Astrocyte (in vitro differentiated cells and primary cell): ENCODE measurements around the gene WIPI1. TPM values are rescaled to one million over a fixed set of nuclear protein-coding genes. Genes with fewer than 3 reads are reported as not detected.

ENCODE experiments used
- DNase-seq: peaks from one replicate; pipeline ENCODE4 v3.0.0-alpha.2; 2010; ENCODE audit warnings: low read depth
- FAIRE-seq: peaks from 2 replicates; lab custom pipeline; 2011; peaks lifted over from hg19 to GRCh38; lab: Jason Lieb, UNC
- H2AFZ ChIP-seq: 2 replicates; pipeline ENCODE4 v1.6.0; 2012; ENCODE audit warnings: low read depth, low read length, inconsistent platforms
- H3K27ac ChIP-seq: 2 replicates; pipeline ENCODE4 v1.5.1; 2011; ENCODE audit warnings: low read depth, low read length, inconsistent platforms
- H3K27me3 ChIP-seq: 2 replicates; pipeline ENCODE4 v1.6.0; 2011; ENCODE audit warnings: low read length, inconsistent platforms; ENCODE audit not compliant: insufficient read depth
- H3K36me3 ChIP-seq: 2 replicates; pipeline ENCODE4 v1.5.1; 2011; ENCODE audit warnings: low read length, inconsistent platforms; ENCODE audit not compliant: insufficient read depth
- H3K4me1 ChIP-seq: 2 replicates; pipeline ENCODE4 v1.5.1; 2011; ENCODE audit warnings: low read length, inconsistent platforms; ENCODE audit not compliant: insufficient read depth
- H3K4me2 ChIP-seq: 2 replicates; pipeline ENCODE4 v1.6.0; 2012; ENCODE audit warnings: low read length, inconsistent platforms
- H3K4me3 ChIP-seq: 2 replicates; pipeline ENCODE4 v1.5.1; 2011; ENCODE audit warnings: low read depth, mild to moderate bottlenecking, low read length, inconsistent platforms; ENCODE audit not compliant: insufficient read depth
- H3K79me2 ChIP-seq: 2 replicates; pipeline ENCODE4 v1.6.0; 2012; ENCODE audit warnings: mild to moderate bottlenecking, low read length, inconsistent platforms; ENCODE audit not compliant: insufficient read depth
- H3K9ac ChIP-seq: 2 replicates; pipeline ENCODE4 v1.6.0; 2012; ENCODE audit warnings: mild to moderate bottlenecking, low read length, inconsistent platforms
- H3K9me3 ChIP-seq: 2 replicates; pipeline ENCODE4 v1.5.1; 2012; ENCODE audit warnings: low read depth, mild to moderate bottlenecking, low read length, inconsistent platforms; ENCODE audit not compliant: insufficient read depth
- H4K20me1 ChIP-seq: 2 replicates; pipeline ENCODE4 v1.6.0; 2012; ENCODE audit warnings: low read length, inconsistent platforms; ENCODE audit not compliant: insufficient read depth
- H3K27ac Mint-ChIP-seq: one replicate; pipeline ENCODE4 v1.8.0; 2021; ENCODE audit warnings: mild to moderate bottlenecking, mixed read lengths; ENCODE audit not compliant: unreplicated experiment
- H3K27me3 Mint-ChIP-seq: one replicate; pipeline ENCODE4 v1.8.0; 2021; ENCODE audit warnings: low read depth, mixed read lengths; ENCODE audit not compliant: unreplicated experiment
- H3K36me3 Mint-ChIP-seq: one replicate; pipeline ENCODE4 v1.8.0; 2021; ENCODE audit warnings: low read depth, mixed read lengths; ENCODE audit not compliant: unreplicated experiment
- H3K4me1 Mint-ChIP-seq: one replicate; pipeline ENCODE4 v1.8.0; 2021; ENCODE audit warnings: low read depth, mixed read lengths; ENCODE audit not compliant: unreplicated experiment
- H3K4me3 Mint-ChIP-seq: one replicate; pipeline ENCODE4 v1.8.0; 2021; ENCODE audit warnings: mild to moderate bottlenecking, moderate library complexity, mixed read lengths; ENCODE audit not compliant: unreplicated experiment
- H3K9me3 Mint-ChIP-seq: one replicate; pipeline ENCODE4 v1.8.0; 2021; ENCODE audit warnings: mild to moderate bottlenecking, mixed read lengths; ENCODE audit not compliant: unreplicated experiment
- EZH2 ChIP-seq: IDR thresholded peaks from 2 replicates; pipeline ENCODE4 v1.6.1; 2012; ENCODE audit warnings: mild to moderate bottlenecking, low read length, inconsistent platforms; ENCODE audit not compliant: insufficient read depth
- total RNA-seq: library from RNA; stranded (reverse); gene quantifications from 2 replicates; pipeline ENCODE4 v1.2.1, GENCODE V29; 2021
- TF ChIP-seq, protein P1 (sequence below): IDR thresholded peaks from 2 replicates; pipeline ENCODE4 v1.5.1; 2011; ENCODE audit warnings: low read depth, mild to moderate bottlenecking, inconsistent platforms, low read length, moderate library complexity; ENCODE audit not compliant: insufficient read depth

The WIPI1 gene
- total RNA-seq, 1 donor from 2014 or later = 83.5 TPM

DNA sequence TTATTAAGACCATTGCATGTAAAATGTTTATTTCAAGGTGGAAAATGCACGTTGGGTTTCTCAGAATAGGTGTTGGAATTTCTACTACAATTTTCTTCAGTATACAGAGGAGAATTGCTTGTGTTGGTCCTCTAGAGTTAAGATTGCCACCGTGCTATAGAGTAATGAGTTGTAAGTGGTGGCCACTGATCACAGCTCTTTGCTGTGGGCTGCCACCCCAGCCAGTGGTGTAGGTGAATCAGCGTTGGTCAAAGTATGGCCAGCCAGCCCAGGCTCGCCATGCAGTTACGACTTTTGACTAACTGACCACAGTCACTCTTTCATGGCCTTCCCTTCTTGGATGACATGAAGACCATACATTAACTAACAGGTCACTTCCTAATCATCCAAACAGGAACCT, 42.3 kb upstream of the WIPI1 start:
- no peaks in the 10 kb centered on the region for H3K79me2 ChIP-seq
- no peak for FAIRE-seq
- H4K20me1 ChIP-seq = no peaks in the 10 kb centered on the region
- no peak overlapping the region for H3K4me2 ChIP-seq
- DNase-seq = no peak
- H3K36me3 ChIP-seq = no peaks in the 10 kb centered on the region
- no peak overlapping the region for H2AFZ ChIP-seq
- H3K27me3 ChIP-seq = peaks cover 13% of the 10 kb centered on the region
- H3K27ac Mint-ChIP-seq = no peak overlapping the region
- no peak overlapping the region for H3K9ac ChIP-seq
- H3K4me1 ChIP-seq = no peaks in the 10 kb centered on the region
- no peaks in the 10 kb centered on the region for H3K9me3 ChIP-seq
- TF ChIP-seq EZH2 = no peak
- TF ChIP-seq, protein P1, sequence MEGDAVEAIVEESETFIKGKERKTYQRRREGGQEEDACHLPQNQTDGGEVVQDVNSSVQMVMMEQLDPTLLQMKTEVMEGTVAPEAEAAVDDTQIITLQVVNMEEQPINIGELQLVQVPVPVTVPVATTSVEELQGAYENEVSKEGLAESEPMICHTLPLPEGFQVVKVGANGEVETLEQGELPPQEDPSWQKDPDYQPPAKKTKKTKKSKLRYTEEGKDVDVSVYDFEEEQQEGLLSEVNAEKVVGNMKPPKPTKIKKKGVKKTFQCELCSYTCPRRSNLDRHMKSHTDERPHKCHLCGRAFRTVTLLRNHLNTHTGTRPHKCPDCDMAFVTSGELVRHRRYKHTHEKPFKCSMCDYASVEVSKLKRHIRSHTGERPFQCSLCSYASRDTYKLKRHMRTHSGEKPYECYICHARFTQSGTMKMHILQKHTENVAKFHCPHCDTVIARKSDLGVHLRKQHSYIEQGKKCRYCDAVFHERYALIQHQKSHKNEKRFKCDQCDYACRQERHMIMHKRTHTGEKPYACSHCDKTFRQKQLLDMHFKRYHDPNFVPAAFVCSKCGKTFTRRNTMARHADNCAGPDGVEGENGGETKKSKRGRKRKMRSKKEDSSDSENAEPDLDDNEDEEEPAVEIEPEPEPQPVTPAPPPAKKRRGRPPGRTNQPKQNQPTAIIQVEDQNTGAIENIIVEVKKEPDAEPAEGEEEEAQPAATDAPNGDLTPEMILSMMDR = no peak
- H3K9me3 Mint-ChIP-seq = peaks cover 4% of the 10 kb centered on the region
- H3K4me3 Mint-ChIP-seq = no peak overlapping the region
- no peaks in the 10 kb centered on the region for H3K4me1 Mint-ChIP-seq
- peaks cover 21% of the 10 kb centered on the region for H3K27me3 Mint-ChIP-seq
- H3K36me3 Mint-ChIP-seq = no peaks in the 10 kb centered on the region
- H3K4me3 ChIP-seq = no peak overlapping the region
- H3K27ac ChIP-seq = no peak overlapping the region

DNA sequence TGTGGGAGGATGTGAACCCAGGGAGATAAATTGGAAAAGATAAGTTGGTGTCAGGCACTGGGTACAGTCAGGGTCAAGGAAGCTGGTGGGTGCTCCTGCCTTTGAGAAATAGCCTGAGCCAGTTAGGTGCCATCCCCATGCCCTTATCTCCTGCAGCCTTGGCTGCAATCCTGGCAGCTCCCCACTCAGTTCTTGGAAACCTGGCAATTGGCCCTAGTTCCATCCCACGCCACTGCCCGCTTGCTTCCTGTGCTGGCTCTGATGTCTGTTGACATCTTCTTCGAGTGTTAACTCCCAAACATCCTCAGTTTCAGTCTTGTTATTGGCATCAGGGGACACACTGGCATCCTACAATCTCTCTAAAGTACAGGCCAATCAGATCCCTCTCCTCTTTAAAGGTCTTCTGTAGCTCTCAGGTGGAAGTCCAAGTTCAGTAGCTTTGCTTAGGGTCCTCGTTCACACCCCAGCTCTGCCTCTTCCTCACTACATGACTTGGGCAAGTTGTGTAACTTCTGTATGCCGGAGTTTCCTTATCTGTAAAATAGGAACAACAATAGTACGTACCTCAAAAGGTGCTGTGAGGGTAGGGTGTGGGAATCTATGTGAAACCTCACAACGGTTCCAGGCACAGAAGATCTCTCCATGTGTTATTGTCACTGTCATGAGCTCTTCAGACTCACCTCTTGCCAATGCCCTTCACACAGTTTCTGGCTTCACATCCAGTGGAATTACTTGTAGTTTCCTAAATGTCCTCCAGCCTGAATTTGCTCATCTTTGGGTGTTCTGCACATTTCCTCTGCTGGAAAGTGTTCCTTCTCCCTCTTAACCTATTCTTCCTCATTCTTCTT, 41.4 kb upstream of the WIPI1 start:
- TF ChIP-seq, protein P1 = no peak
- TF ChIP-seq EZH2 = no peak
- Histone ChIP-seq H3K4me2 (no peak overlapping the region), H3K4me3 (no peak overlapping the region), H3K9ac (no peak overlapping the region), H4K20me1 (no peaks in the 10 kb centered on the region), H3K36me3 (no peaks in the 10 kb centered on the region), H3K27ac (no peak overlapping the region), H3K4me1 (no peaks in the 10 kb centered on the region), H3K27me3 (peaks cover 13% of the 10 kb centered on the region), H3K79me2 (no peaks in the 10 kb centered on the region), H2AFZ (no peak overlapping the region), H3K9me3 (no peaks in the 10 kb centered on the region)
- no peak for FAIRE-seq
- Mint-ChIP-seq H3K36me3 (no peaks in the 10 kb centered on the region), H3K4me3 (no peak overlapping the region), H3K9me3 (peaks cover 4% of the 10 kb centered on the region), H3K27ac (no peak overlapping the region), H3K4me1 (no peaks in the 10 kb centered on the region), H3K27me3 (peaks cover 24% of the 10 kb centered on the region)
- DNase-seq = no peak

DNA sequence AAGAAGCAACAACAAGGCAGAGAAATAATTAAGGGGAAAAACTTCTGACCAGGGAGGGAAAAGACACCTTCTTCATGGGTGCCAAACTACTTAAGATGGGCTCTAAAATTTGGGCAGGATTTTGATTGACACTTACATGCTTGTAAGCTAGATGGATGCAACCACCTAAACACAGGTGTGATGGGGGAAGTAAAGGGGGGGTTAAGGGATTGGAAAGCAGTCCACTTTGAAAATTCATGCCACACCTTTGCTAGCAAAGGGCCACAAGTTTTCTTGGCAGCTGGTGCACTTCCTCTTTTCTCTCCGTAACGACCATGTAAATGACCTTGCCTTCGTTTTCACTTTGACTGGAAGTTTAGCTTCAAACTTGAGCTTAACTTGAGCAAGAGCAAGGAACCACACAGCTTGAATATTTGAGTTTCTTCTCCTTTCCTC, 40.6 kb upstream of the WIPI1 start:
- DNase-seq = no peak
- Mint-ChIP-seq H3K27ac (no peak overlapping the region), H3K4me3 (no peak overlapping the region), H3K4me1 (no peaks in the 10 kb centered on the region), H3K27me3 (peaks cover 24% of the 10 kb centered on the region), H3K36me3 (no peaks in the 10 kb centered on the region), H3K9me3 (peaks cover 4% of the 10 kb centered on the region)
- H3K27ac ChIP-seq = no peak overlapping the region
- no peaks in the 10 kb centered on the region for H3K36me3 ChIP-seq
- no peak overlapping the region for H2AFZ ChIP-seq
- TF ChIP-seq, protein P1 = no peak
- TF ChIP-seq EZH2 = no peak
- no peak overlapping the region for H3K4me2 ChIP-seq
- H3K79me2 ChIP-seq = no peaks in the 10 kb centered on the region
- no peak overlapping the region for H3K9ac ChIP-seq
- H3K4me1 ChIP-seq = no peaks in the 10 kb centered on the region
- H3K4me3 ChIP-seq = no peak overlapping the region
- peaks cover 13% of the 10 kb centered on the region for H3K27me3 ChIP-seq
- no peaks in the 10 kb centered on the region for H3K9me3 ChIP-seq
- H4K20me1 ChIP-seq = no peaks in the 10 kb centered on the region
- no peak for FAIRE-seq
